CD4-positive, alpha-beta T cell treated with Interleukin-17A for 1 hour (primary cell): ENCODE results near the gene KLF15.

Source experiments
- DNase-seq: peaks from one replicate; pipeline ENCODE4 v3.0.0-alpha.2; 2020

The KLF15 gene

GRCh38 chr3:126304291-126304690 is 52.9 kb downstream of the KLF15 start:
- no peak for DNase-seq

- no peak for DNase-seq
These were observed 53.9 kb downstream of the KLF15 start for GRCh38 chr3:126303272-126303671.

GRCh38 chr3:126300761-126301481 is 56.3 kb downstream of the KLF15 start:
- no peak for DNase-seq

- DNase-seq: no peak
These were observed 57.0 kb downstream of the KLF15 start for GRCh38 chr3:126300001-126300760.

- no peak for DNase-seq
These were observed 61.7 kb downstream of the KLF15 start for GRCh38 chr3:126295407-126295939.

- DNase-seq: no peak
These were observed 62.9 kb downstream of the KLF15 start for GRCh38 chr3:126294211-126294808.

GRCh38 chr3:126293370-126294082 is 63.7 kb downstream of the KLF15 start:
- no peak for DNase-seq
